Pulmonary artery endothelial cell (primary cell): ENCODE results near the gene CCN2. TPM values are rescaled to one million over a fixed set of nuclear protein-coding genes. Genes with fewer than 3 reads are reported as not detected.
"Not testable (repeated sequence)": the region's sequence is repeated elsewhere in the genome, so short reads cannot be mapped to it uniquely, and the experiment has no call there.

Source experiments
- DNase-seq: peaks from one replicate; pipeline ENCODE4 v3.0.0-alpha.2; 2011; ENCODE audit warnings: low read depth, low spot score
- total RNA-seq: library from RNA; depleted of rRNA; stranded (reverse); fragments of >200 nt; gene quantifications from 2 replicates; pipeline ENCODE4 v1.2.3, GENCODE V29; 2014

Gene CCN2
- total RNA-seq, 1 donor from 2014 or later, result 642 TPM

- DNase-seq, result no peak
Measured at GRCh38 chr6:131909408-131910218, 41.6 kb downstream of the CCN2 start.

- DNase-seq, result not testable (repeated sequence)
Measured at GRCh38 chr6:131908787-131909186, 42.4 kb downstream of the CCN2 start.

- not testable (repeated sequence) for DNase-seq
Measured at GRCh38 chr6:131903734-131904133, 47.4 kb downstream of the CCN2 start.

- DNase-seq, result not testable (repeated sequence)
Measured at GRCh38 chr6:131901326-131901873, 49.8 kb downstream of the CCN2 start.

- DNase-seq, result no peak
Measured at GRCh38 chr6:131900231-131900630, 50.9 kb downstream of the CCN2 start.

GRCh38 chr6:131898718-131899117 is 52.5 kb downstream of the CCN2 start:
- no peak for DNase-seq

Other genes starting within 250 kb of the CCN2 start
- not detected in 2 replicates for gene OR2A4, start 250.0 kb downstream of the CCN2 start, total RNA-seq
- gene CTAGE9, start 240.4 kb downstream of the CCN2 start, total RNA-seq, result not detected in 2 replicates
- gene ENPP1, start 143.4 kb downstream of the CCN2 start, total RNA-seq, result 2.5 and 2.6 TPM in 2 replicates